Endothelial cell of umbilical vein (primary cell): ENCODE data around the gene AP5Z1. TPM values are rescaled to one million over a fixed set of nuclear protein-coding genes. Genes with fewer than 3 reads are reported as not detected.
A peak's percentile ranks its signal among the peaks of the same experiment; 100 is the strongest.

Experiments used
- BruUV-seq: library from RNA; stranded (reverse); fragments of 400-500 nt; replicated peaks from 2 replicates; lab custom pipeline; 2021; lab: Mats Ljungman, UMichigan
- CTCF ChIA-PET: fragments of 300-600, 350-600 bp; sonication (Branson Sonifier 250); formaldehyde crosslinking; loops from one replicate; lab custom pipeline; 2021; ENCODE audit warnings: antibody characterized with exemption, inconsistent platforms; lab: Charles Lee
- POLR2A ChIA-PET: fragments of 300-600, 350-600 bp; sonication (Branson Sonifier 250); formaldehyde crosslinking; loops from one replicate; lab custom pipeline; 2021; ENCODE audit warnings: antibody characterized with exemption, inconsistent platforms; lab: Charles Lee
- DNase-seq: peaks from one replicate; pipeline ENCODE4 v3.0.0-alpha.2; 2011; ENCODE audit warnings: low read depth, low spot score
- FAIRE-seq: peaks from 2 replicates; lab custom pipeline; 2011; peaks lifted over from hg19 to GRCh38; lab: Jason Lieb, UNC
- H2AFZ ChIP-seq: 2 replicates; pipeline ENCODE4 v1.6.0; 2012; ENCODE audit warnings: low read depth, low read length, control low read depth, inconsistent platforms
- H3K27ac ChIP-seq: 2 replicates; pipeline ENCODE4 v1.5.1; 2011; ENCODE audit warnings: low read depth, mild to moderate bottlenecking, control low read depth, low read length, moderate library complexity; ENCODE audit not compliant: insufficient read depth
- H3K27me3 ChIP-seq, 2 experiments: 2 replicates each; pipeline versions ENCODE4 v1.6.0 to v1.6.1; 2011; ENCODE audit warnings: low read length in 2 of 2, mixed read lengths in 1 of 2; ENCODE audit not compliant: control insufficient read depth in 2 of 2, insufficient read depth in 2 of 2
- H3K36me3 ChIP-seq, 2 experiments: 2 replicates in 1 of 2; 3 replicates in 1 of 2; pipeline ENCODE4 v1.5.1; 2011; ENCODE audit warnings: low read length in 2 of 2, mild to moderate bottlenecking in 1 of 2, moderate library complexity in 1 of 2; ENCODE audit not compliant: control insufficient read depth in 2 of 2, insufficient read depth in 2 of 2; ENCODE audit errors: extremely low read depth in 1 of 2
- H3K4me1 ChIP-seq: 3 replicates; pipeline ENCODE4 v1.5.1; 2011; ENCODE audit warnings: mild to moderate bottlenecking, low read length; ENCODE audit not compliant: control insufficient read depth, insufficient read depth; ENCODE audit errors: extremely low read depth
- H3K4me2 ChIP-seq: 2 replicates; pipeline ENCODE4 v1.6.1; 2011; ENCODE audit warnings: low read length, control low read depth, mixed read lengths; ENCODE audit not compliant: insufficient read depth
- H3K4me3 ChIP-seq, 3 experiments: fragments of 200-600 bp in 1 of 3; sonication (generic), shearing (Covaris generic) in 1 of 3; replicated peaks in 1 of 3; 2 replicates each; pipeline ENCODE4 v1.5.1; 2011 to 2016; ENCODE audit warnings: control low read depth in 3 of 3, low read length in 3 of 3, mild to moderate bottlenecking in 2 of 3, inconsistent platforms in 1 of 3, low read depth in 1 of 3, moderate library complexity in 1 of 3; ENCODE audit not compliant: insufficient read depth in 1 of 3
- H3K79me2 ChIP-seq: 2 replicates; pipeline ENCODE4 v1.6.0; 2012; ENCODE audit warnings: low read length, inconsistent platforms; ENCODE audit not compliant: control insufficient read depth, insufficient read depth
- H3K9ac ChIP-seq: replicated peaks from 2 replicates; pipeline ENCODE3; 2011; ENCODE audit warnings: low read length, control low read depth; ENCODE audit not compliant: insufficient read depth; ENCODE audit errors: extremely low read depth
- H3K9me1 ChIP-seq: replicated peaks from 3 replicates; pipeline ENCODE4 v1.6.0; 2011; ENCODE audit warnings: mild to moderate bottlenecking, low read length; ENCODE audit not compliant: control insufficient read depth, insufficient read depth; ENCODE audit errors: extremely low read depth
- H3K9me3 ChIP-seq: replicated peaks from 2 replicates; pipeline ENCODE4 v1.5.1; 2012; ENCODE audit warnings: low read length, inconsistent platforms; ENCODE audit not compliant: control insufficient read depth, insufficient read depth
- H4K20me1 ChIP-seq: replicated peaks from 2 replicates; pipeline ENCODE3; 2011; ENCODE audit warnings: mild to moderate bottlenecking, low read length; ENCODE audit not compliant: control insufficient read depth, insufficient read depth; ENCODE audit errors: extremely low read depth
- CTCF ChIP-seq, 2 donors: IDR thresholded peaks; 1 replicate in 1 of 2; 2 replicates in 1 of 2; pipeline ENCODE4 v1.5.1; 2011; ENCODE audit warnings: low read length in 2 of 2, mild to moderate bottlenecking in 2 of 2, moderate library complexity in 2 of 2, control low read depth in 1 of 2, inconsistent platforms in 1 of 2, low read depth in 1 of 2; ENCODE audit not compliant: insufficient read depth in 1 of 2; ENCODE audit errors: extremely low read depth in 1 of 2
- EZH2 ChIP-seq: IDR thresholded peaks from 2 replicates; pipeline ENCODE4 v1.6.1; 2012; ENCODE audit warnings: borderline replicate concordance, low read depth, mild to moderate bottlenecking, moderate library complexity, low read length, inconsistent platforms; ENCODE audit not compliant: severe bottlenecking
- FOS ChIP-seq: IDR thresholded peaks from 2 replicates; pipeline ENCODE4 v1.6.1; 2011; ENCODE audit warnings: mild to moderate bottlenecking, low read length, moderate library complexity, borderline replicate concordance; ENCODE audit not compliant: insufficient read depth
- GATA2 ChIP-seq: IDR thresholded peaks from 2 replicates; pipeline ENCODE4 v1.7.0; 2011; ENCODE audit warnings: low read depth, mild to moderate bottlenecking, moderate library complexity, mixed read lengths, low read length; ENCODE audit not compliant: insufficient read length, insufficient read depth
- JUN ChIP-seq: IDR thresholded peaks from 2 replicates; pipeline ENCODE4 v1.6.1; 2011; ENCODE audit warnings: borderline replicate concordance, low read depth; ENCODE audit not compliant: insufficient read length, insufficient read depth
- MAX ChIP-seq: IDR thresholded peaks from 2 replicates; pipeline ENCODE4 v1.6.1; 2011; ENCODE audit not compliant: insufficient read depth, insufficient read length
- MYC ChIP-seq: IDR thresholded peaks from one replicate; pipeline ENCODE4 v1.6.1; 2011; ENCODE audit warnings: mild to moderate bottlenecking, low read depth, low read length
- POLR2A ChIP-seq: IDR thresholded peaks from 2 replicates; pipeline ENCODE4 v1.6.1; 2012; ENCODE audit warnings: low read depth, mild to moderate bottlenecking, control low read depth, low read length
- POLR2AphosphoS5 ChIP-seq: IDR thresholded peaks from 2 replicates; pipeline ENCODE4 v1.6.1; 2012; ENCODE audit warnings: low read depth, mild to moderate bottlenecking, control low read depth, low read length, moderate library complexity; ENCODE audit not compliant: insufficient read depth
- dilution Hi-C: fragments of 300-500 bp; cut with MboI; formaldehyde crosslinking; loops from one replicate; pipeline ENCODE4 v1.15.0; 2019; ENCODE audit warnings: low sequenced_read_pairs; ENCODE audit not compliant: extremely low pct_ligation_motif_present
- intact Hi-C: fragments of 100-400 bp; cut with micrococcal nuclease; formaldehyde crosslinking; loops from one replicate; pipeline ENCODE4 v1.10.0; 2022
- polyA plus RNA-seq, 4 experiments: library from polyadenylated mRNA; depleted of rRNA in 3 of 4; stranded (reverse) in 3 of 4; unstranded in 1 of 4; fragments of >200 nt; gene quantifications; 2 replicates each; pipeline versions ENCODE4 v1.2.1 to v1.2.3, GENCODE V29; 2011 to 2012; ENCODE audit warnings: missing spikeins in 1 of 4
- total RNA-seq: library from RNA; stranded (reverse); gene quantifications from 2 replicates; pipeline ENCODE4 v1.2.3, GENCODE V29; 2021

The AP5Z1 gene
- total and polyA plus RNA-seq, 2 donors (not counting 3 experiments of a cell fraction or from before 2014, with no cell fraction given): 53.7 to 58.9 TPM

- H3K4me1 ChIP-seq: peaks cover 53% of the 10 kb centered on the region
- ChIA-PET CTCF (interaction anchor here (0.9 to 3.7 kb wide), 4 partner anchors 9 to 102 kb away, joined by 3 to 14 read pairs (median 4); no protein-coding TSS in a partner anchor), POLR2A (interaction anchor here (1.2 kb wide), 1 partner anchor 22 kb away, joined by 3 read pairs; no protein-coding TSS in a partner anchor)
- no peak for FAIRE-seq
- no peaks in the 10 kb centered on the region for H3K9me1 ChIP-seq
- TF ChIP-seq JUN: no peak
- no peak for TF ChIP-seq POLR2A
- no peak for TF ChIP-seq POLR2AphosphoS5
- TF ChIP-seq CTCF (IDR thresholded peaks at IDR 0.05; ENCODE audit: extremely low read depth in 1 of 2, insufficient read depth in 1 of 2, low read depth in 1 of 2, low read length in 2 of 2): no peak
- TF ChIP-seq FOS: no peak
- TF ChIP-seq MYC: no peak
- no peak for TF ChIP-seq MAX
- TF ChIP-seq EZH2: no peak
- no peak for TF ChIP-seq GATA2
- H3K9ac ChIP-seq: peak overlapping the region; percentile 40
- dilution Hi-C loops: no loop called here
- no peaks in the 10 kb centered on the region for H4K20me1 ChIP-seq
- no peak overlapping the region for H3K4me3 ChIP-seq
- peaks cover 0 to under 1% of the 10 kb centered on the region in 2 experiments for H3K36me3 ChIP-seq
- TSS peak; percentile 78 for BruUV-seq
- H3K27me3 ChIP-seq: no peaks in the 10 kb centered on the region
- no peak overlapping the region for H2AFZ ChIP-seq
- H3K79me2 ChIP-seq: peaks cover 41% of the 10 kb centered on the region
- H3K9me3 ChIP-seq: no peaks in the 10 kb centered on the region
- DNase-seq: no peak
- intact Hi-C loops: loop anchor here (2.0 kb wide), 2 partner anchors 27 to 107 kb away; partner anchors contain the start of gene AP5Z1
- H3K4me2 ChIP-seq: peak overlapping the region; percentile 65
- peak overlapping the region; percentile 76 for H3K27ac ChIP-seq
These were observed 27.7 kb upstream of the AP5Z1 start for GRCh38 chr7:4747746-4748145.
